HCT116 (cell line): ENCODE results near the gene ARHGAP45. TPM values are rescaled to one million over a fixed set of nuclear protein-coding genes. Genes with fewer than 3 reads are reported as not detected.

ENCODE experiments used
- ATAC-seq: fragments of 200-7000 bp; cut with Tn5 transposase; 2 replicates; pipeline ENCODE4 v1.9.1; 2020; ENCODE audit warnings: mild to moderate bottlenecking, moderate library complexity
- BruUV-seq: library from RNA; stranded (reverse); fragments of 400-500 nt; replicated peaks from 2 replicates; lab custom pipeline; 2021; lab: Mats Ljungman, UMichigan
- CTCF ChIA-PET: fragments of 300-600 bp; sonication (Branson Sonifier 250); formaldehyde crosslinking; loops from one replicate; lab custom pipeline; 2021; ENCODE audit warnings: antibody characterized with exemption; lab: Charles Lee
- POLR2A ChIA-PET: fragments of 300-600, 350-600 bp; sonication (Branson Sonifier 250); formaldehyde crosslinking; loops from one replicate; lab custom pipeline; 2021; ENCODE audit warnings: antibody characterized with exemption; lab: Charles Lee
- RAD21 ChIA-PET, 2 experiments: fragments of 300-600 bp; sonication (Branson Sonifier 250); formaldehyde crosslinking; loops; one replicate each; lab custom pipeline; 2023; ENCODE audit warnings: low total read pairs in 2 of 2; ENCODE audit not compliant: uncharacterized antibody in 2 of 2, unreplicated experiment in 2 of 2, low non-redundant PET in 1 of 2; lab: Charles Lee
- DNase-seq: peaks from one replicate; pipeline ENCODE4 v3.0.0-alpha.2; 2010; ENCODE audit warnings: low read depth, low spot score
- H2AFZ ChIP-seq: fragments of 200-600 bp; shearing (Covaris generic), sonication (generic); 2 replicates; pipeline ENCODE4 v1.6.1; 2017; ENCODE audit warnings: low read depth, mixed run types, mixed read lengths, antibody characterized with exemption, low read length; ENCODE audit not compliant: poor library complexity, severe bottlenecking
- H3K27ac ChIP-seq: 2 replicates; pipeline ENCODE4 v1.5.1; 2012; ENCODE audit warnings: low read depth, low read length
- H3K27me3 ChIP-seq: fragments of 200-600 bp; sonication (generic); 2 replicates; pipeline ENCODE4 v1.6.1; 2016; ENCODE audit warnings: mixed run types, low read length, mixed read lengths; ENCODE audit not compliant: insufficient read depth
- H3K36me3 ChIP-seq, 2 experiments: fragments of 200-500 bp in 1 of 2; fragments of 200-600 bp in 1 of 2; sonication (Bioruptor generic) in 1 of 2; sonication (generic) in 1 of 2; 2 replicates each; pipeline versions ENCODE4 v1.5.1 to v1.6.1; 2014 to 2016; ENCODE audit warnings: low read length in 2 of 2, inconsistent platforms in 1 of 2, mixed read lengths in 1 of 2, mixed run types in 1 of 2; ENCODE audit not compliant: insufficient read depth in 2 of 2, control insufficient read depth in 1 of 2
- H3K4me1 ChIP-seq, 2 experiments: fragments of 200-600 bp in 1 of 2; sonication (generic) in 1 of 2; 2 replicates each; pipeline versions ENCODE4 v1.5.1 to v1.6.1; 2012 to 2017; ENCODE audit warnings: low read length in 2 of 2, inconsistent platforms in 1 of 2, mild to moderate bottlenecking in 1 of 2, mixed read lengths in 1 of 2, mixed run types in 1 of 2, moderate library complexity in 1 of 2; ENCODE audit not compliant: insufficient read depth in 2 of 2, control insufficient read depth in 1 of 2
- H3K4me2 ChIP-seq: fragments of 200-600 bp; sonication (generic); 2 replicates; pipeline ENCODE4 v1.6.1; 2017; ENCODE audit warnings: mixed run types, low read length, mixed read lengths
- H3K4me3 ChIP-seq, 2 experiments: fragments of 200-600 bp in 1 of 2; sonication (generic) in 1 of 2; replicated peaks in 1 of 2; 2 replicates each; pipeline ENCODE4 v1.5.1; 2011 to 2016; ENCODE audit warnings: low read length in 2 of 2, control low read depth in 1 of 2, low read depth in 1 of 2, mild to moderate bottlenecking in 1 of 2, mixed read lengths in 1 of 2, mixed run types in 1 of 2
- H3K79me2 ChIP-seq: fragments of 200-600 bp; sonication (generic); 2 replicates; pipeline ENCODE4 v1.6.1; 2017; ENCODE audit warnings: mild to moderate bottlenecking, mixed run types, low read length, moderate library complexity, mixed read lengths; ENCODE audit not compliant: insufficient read depth
- H3K9ac ChIP-seq: fragments of 200-600 bp; sonication (generic); 2 replicates; pipeline ENCODE4 v1.6.1; 2016; ENCODE audit warnings: low read length, mixed read lengths
- H3K9me2 ChIP-seq: fragments of 200-600 bp; sonication (generic), shearing (Covaris generic); 2 replicates; pipeline ENCODE4 v1.6.1; 2017; ENCODE audit warnings: mixed run types, mild to moderate bottlenecking, moderate library complexity; ENCODE audit not compliant: insufficient read depth
- H3K9me3 ChIP-seq, 2 experiments: fragments of 200-500 bp in 1 of 2; fragments of 200-600 bp in 1 of 2; sonication (Bioruptor generic) in 1 of 2; sonication (generic) in 1 of 2; 2 replicates each; pipeline ENCODE4 v1.6.1; 2014 to 2017; ENCODE audit warnings: low read length in 2 of 2, mixed read lengths in 2 of 2, inconsistent platforms in 1 of 2, low read depth in 1 of 2, mild to moderate bottlenecking in 1 of 2, mixed run types in 1 of 2, moderate library complexity in 1 of 2; ENCODE audit not compliant: control insufficient read depth in 1 of 2, insufficient read depth in 1 of 2
- H4K20me1 ChIP-seq: fragments of 200-600 bp; sonication (generic), shearing (Covaris generic); 2 replicates; pipeline ENCODE4 v1.6.1; 2017; ENCODE audit warnings: mixed run types, mild to moderate bottlenecking, moderate library complexity; ENCODE audit not compliant: insufficient read depth
- ATF3 ChIP-seq: IDR thresholded peaks from 2 replicates; pipeline ENCODE4 v1.6.1; 2012
- CBX3 ChIP-seq: IDR thresholded peaks from 2 replicates; pipeline ENCODE4 v1.6.1; 2012; ENCODE audit warnings: low read depth
- CEBPB ChIP-seq: IDR thresholded peaks from 2 replicates; pipeline ENCODE4 v1.6.1; 2012; ENCODE audit warnings: low read depth
- ELF1 ChIP-seq: IDR thresholded peaks from 2 replicates; pipeline ENCODE4 v1.6.1; 2012; ENCODE audit warnings: low read depth, borderline replicate concordance
- EZH2phosphoT487 ChIP-seq: fragments of 200-600 bp; IDR thresholded peaks from 2 replicates; pipeline ENCODE4 v1.6.1; 2018; ENCODE audit warnings: antibody characterized with exemption, borderline replicate concordance
- JUND ChIP-seq: IDR thresholded peaks from 2 replicates; pipeline ENCODE4 v1.6.1; 2012
- POLR2AphosphoS5 ChIP-seq: IDR thresholded peaks from 2 replicates; pipeline ENCODE4 v1.6.1; 2011; ENCODE audit warnings: mild to moderate bottlenecking, low read depth, low read length, moderate library complexity
- REST ChIP-seq: IDR thresholded peaks from 2 replicates; pipeline ENCODE4 v1.6.1; 2012; ENCODE audit warnings: low read depth
- SIN3A ChIP-seq: IDR thresholded peaks from 2 replicates; pipeline ENCODE4 v1.6.1; 2012; ENCODE audit warnings: low read depth
- SRF ChIP-seq: IDR thresholded peaks from 2 replicates; pipeline ENCODE4 v1.6.1; 2012; ENCODE audit warnings: low read depth
- TCF7L2 ChIP-seq: IDR thresholded peaks from 2 replicates; pipeline ENCODE4 v1.7.0; 2011; ENCODE audit warnings: borderline replicate concordance, inconsistent platforms; ENCODE audit not compliant: insufficient read depth, insufficient read length; ENCODE audit errors: extremely low read depth
- ZFX ChIP-seq: fragments of 450-650 bp; IDR thresholded peaks from 2 replicates; pipeline ENCODE4 v1.6.1; 2017
- intact Hi-C: fragments of 100-400 bp; cut with micrococcal nuclease; formaldehyde crosslinking; loops from 2 replicates; pipeline ENCODE4 v1.10.0; 2022
- total RNA-seq: library from RNA; stranded (reverse); gene quantifications from one replicate; pipeline ENCODE4 v1.2.1, GENCODE V29; 2021; ENCODE audit not compliant: unreplicated experiment

ARHGAP45 gene
- total RNA-seq, 1 experiment from 2014 or later, result 30.4 TPM

DNA sequence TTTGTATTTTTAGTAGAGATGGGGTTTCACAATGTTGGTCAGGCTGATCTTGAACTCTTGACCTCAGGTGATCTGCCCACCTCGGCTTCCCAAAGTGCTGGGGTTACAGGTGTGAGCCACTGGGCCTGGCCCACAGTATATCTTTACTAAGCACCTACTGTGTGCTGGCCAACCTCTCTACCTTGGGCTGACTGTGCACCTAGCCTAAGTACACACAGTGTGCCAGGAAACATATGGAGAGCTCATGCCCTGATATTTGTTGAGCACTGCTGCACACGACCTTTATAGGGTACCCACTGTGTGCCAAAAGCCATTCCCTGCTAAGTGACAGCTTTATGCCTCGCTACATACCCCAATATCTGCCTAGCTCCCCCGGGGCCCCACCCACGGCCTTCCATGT is 6.3 kb upstream of the ARHGAP45 start (continued):
- TF ChIP-seq JUND, result no peak
- no peak for TF ChIP-seq CEBPB
- no peak for TF ChIP-seq POLR2AphosphoS5
- TF ChIP-seq TCF7L2, result no peak
- TF ChIP-seq EZH2phosphoT487, result no peak

DNA sequence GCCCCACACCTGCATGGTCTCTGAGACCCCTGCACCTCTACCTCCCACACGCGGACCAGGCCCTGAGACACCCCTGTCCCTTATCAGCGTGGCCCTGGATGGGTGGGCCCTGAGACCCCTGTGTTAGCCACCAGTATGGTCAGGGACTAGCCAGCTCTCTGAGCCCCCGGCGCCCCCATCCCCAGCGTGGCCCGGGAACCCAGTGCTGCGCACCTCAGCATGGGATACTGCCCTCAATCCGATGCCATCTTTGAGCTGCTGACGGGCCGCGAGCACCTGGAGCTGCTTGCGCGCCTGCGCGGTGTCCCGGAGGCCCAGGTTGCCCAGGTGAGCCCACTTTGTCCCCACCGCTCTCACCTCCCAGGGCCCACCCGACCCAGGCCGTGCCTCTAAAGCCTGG is 5.0 kb upstream of the ARHGAP45 start:
- Histone ChIP-seq H4K20me1 (no peaks in the 10 kb centered on the region), H3K4me2 (no peak overlapping the region), H3K9ac (peak overlapping the region; percentile 3; the same call in 1 of the 2 replicates), H3K36me3 (no peaks in the 10 kb centered on the region), H3K4me3 (no peak overlapping the region), H3K27ac (peak overlapping the region; percentile 40; the same call in 1 of the 2 replicates), H3K9me3 (no peaks in the 10 kb centered on the region), H2AFZ (no peak overlapping the region), H3K79me2 (peaks cover 7% of the 10 kb centered on the region; the same call in 1 of the 2 replicates), H3K4me1 (peaks cover 30 to 47% of the 10 kb centered on the region in 2 experiments), H3K9me2 (no peaks in the 10 kb centered on the region), H3K27me3 (no peaks in the 10 kb centered on the region)
- BruUV-seq, result no TSS peak
- TF ChIP-seq ELF1 (no peak), CEBPB (no peak), JUND (no peak), EZH2phosphoT487 (no peak), ATF3 (no peak), SIN3A (no peak), SRF (no peak), CBX3 (no peak), REST (no peak), ZFX (no peak)
- CTCF ChIA-PET, result interaction anchor here (0.6 to 0.7 kb wide), 2 partner anchors 105 to 130 kb away, joined by 3 to 6 read pairs; no protein-coding TSS in a partner anchor
- DNase-seq (no peak), ATAC-seq (no peak)
- POLR2A ChIA-PET, result interaction anchor here (0.6 to 1.1 kb wide), 2 partner anchors 42 to 43 kb away, joined by 3 read pairs; partner anchors contain the start of gene GPX4
- intact Hi-C loops, result loop anchor here (5.0 kb wide), 1 partner anchor 40 kb away; the partner anchor contains the start of gene GPX4
- RAD21 ChIA-PET, result interaction anchor here in 1 of 2 experiments (0.6 kb wide), 1 partner anchor 43 kb away, joined by 4 read pairs; no protein-coding TSS in a partner anchor
